Measurements from ENCODE around the gene RXFP2.

RXFP2 gene, protein sequence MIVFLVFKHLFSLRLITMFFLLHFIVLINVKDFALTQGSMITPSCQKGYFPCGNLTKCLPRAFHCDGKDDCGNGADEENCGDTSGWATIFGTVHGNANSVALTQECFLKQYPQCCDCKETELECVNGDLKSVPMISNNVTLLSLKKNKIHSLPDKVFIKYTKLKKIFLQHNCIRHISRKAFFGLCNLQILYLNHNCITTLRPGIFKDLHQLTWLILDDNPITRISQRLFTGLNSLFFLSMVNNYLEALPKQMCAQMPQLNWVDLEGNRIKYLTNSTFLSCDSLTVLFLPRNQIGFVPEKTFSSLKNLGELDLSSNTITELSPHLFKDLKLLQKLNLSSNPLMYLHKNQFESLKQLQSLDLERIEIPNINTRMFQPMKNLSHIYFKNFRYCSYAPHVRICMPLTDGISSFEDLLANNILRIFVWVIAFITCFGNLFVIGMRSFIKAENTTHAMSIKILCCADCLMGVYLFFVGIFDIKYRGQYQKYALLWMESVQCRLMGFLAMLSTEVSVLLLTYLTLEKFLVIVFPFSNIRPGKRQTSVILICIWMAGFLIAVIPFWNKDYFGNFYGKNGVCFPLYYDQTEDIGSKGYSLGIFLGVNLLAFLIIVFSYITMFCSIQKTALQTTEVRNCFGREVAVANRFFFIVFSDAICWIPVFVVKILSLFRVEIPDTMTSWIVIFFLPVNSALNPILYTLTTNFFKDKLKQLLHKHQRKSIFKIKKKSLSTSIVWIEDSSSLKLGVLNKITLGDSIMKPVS

DNA sequence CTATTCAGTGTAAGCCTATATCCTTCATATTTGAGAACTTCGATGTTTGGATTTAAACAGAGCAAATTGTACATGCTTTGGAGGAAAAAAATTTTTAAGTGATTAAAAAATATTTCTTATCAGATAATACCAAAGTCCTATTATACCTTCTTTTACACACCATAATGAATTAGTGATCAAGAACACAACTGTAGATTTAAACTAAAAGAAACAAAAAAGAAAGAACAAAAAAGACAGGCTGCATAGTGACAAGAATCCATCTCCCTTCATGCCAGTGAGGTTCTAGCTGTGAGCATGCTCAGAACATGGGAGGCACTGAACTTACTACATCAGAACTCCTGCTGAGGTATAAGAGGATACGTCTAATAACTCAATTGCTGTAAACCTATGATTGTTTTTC, at the start of gene RXFP2:
Gene RXFP2 (plus strand): TSS at position 301 of the 400 bp plus-strand sequence. CDS start 87 bp downstream, at position 388.
- TF ChIP-seq BACH2 (CRISPR knock-in tag; IDR thresholded peaks at IDR 0.05; ENCODE audit: borderline replicate concordance), result no peak
- TF ChIP-seq ISL1 (CRISPR knock-in tag; IDR thresholded peaks at IDR 0.05), result no peak
- TF ChIP-seq ESRRG (CRISPR knock-in tag; IDR thresholded peaks at IDR 0.05), result no peak
- TF ChIP-seq, protein P1, sequence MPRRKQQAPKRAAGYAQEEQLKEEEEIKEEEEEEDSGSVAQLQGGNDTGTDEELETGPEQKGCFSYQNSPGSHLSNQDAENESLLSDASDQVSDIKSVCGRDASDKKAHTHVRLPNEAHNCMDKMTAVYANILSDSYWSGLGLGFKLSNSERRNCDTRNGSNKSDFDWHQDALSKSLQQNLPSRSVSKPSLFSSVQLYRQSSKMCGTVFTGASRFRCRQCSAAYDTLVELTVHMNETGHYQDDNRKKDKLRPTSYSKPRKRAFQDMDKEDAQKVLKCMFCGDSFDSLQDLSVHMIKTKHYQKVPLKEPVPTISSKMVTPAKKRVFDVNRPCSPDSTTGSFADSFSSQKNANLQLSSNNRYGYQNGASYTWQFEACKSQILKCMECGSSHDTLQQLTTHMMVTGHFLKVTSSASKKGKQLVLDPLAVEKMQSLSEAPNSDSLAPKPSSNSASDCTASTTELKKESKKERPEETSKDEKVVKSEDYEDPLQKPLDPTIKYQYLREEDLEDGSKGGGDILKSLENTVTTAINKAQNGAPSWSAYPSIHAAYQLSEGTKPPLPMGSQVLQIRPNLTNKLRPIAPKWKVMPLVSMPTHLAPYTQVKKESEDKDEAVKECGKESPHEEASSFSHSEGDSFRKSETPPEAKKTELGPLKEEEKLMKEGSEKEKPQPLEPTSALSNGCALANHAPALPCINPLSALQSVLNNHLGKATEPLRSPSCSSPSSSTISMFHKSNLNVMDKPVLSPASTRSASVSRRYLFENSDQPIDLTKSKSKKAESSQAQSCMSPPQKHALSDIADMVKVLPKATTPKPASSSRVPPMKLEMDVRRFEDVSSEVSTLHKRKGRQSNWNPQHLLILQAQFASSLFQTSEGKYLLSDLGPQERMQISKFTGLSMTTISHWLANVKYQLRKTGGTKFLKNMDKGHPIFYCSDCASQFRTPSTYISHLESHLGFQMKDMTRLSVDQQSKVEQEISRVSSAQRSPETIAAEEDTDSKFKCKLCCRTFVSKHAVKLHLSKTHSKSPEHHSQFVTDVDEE (CRISPR knock-in tag; IDR thresholded peaks at IDR 0.05), result no peak
- TF ChIP-seq, protein P2, sequence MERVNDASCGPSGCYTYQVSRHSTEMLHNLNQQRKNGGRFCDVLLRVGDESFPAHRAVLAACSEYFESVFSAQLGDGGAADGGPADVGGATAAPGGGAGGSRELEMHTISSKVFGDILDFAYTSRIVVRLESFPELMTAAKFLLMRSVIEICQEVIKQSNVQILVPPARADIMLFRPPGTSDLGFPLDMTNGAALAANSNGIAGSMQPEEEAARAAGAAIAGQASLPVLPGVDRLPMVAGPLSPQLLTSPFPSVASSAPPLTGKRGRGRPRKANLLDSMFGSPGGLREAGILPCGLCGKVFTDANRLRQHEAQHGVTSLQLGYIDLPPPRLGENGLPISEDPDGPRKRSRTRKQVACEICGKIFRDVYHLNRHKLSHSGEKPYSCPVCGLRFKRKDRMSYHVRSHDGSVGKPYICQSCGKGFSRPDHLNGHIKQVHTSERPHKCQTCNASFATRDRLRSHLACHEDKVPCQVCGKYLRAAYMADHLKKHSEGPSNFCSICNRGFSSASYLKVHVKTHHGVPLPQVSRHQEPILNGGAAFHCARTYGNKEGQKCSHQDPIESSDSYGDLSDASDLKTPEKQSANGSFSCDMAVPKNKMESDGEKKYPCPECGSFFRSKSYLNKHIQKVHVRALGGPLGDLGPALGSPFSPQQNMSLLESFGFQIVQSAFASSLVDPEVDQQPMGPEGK (CRISPR knock-in tag; IDR thresholded peaks at IDR 0.05; ENCODE audit: borderline replicate concordance), result no peak
- TF ChIP-seq, protein P3, sequence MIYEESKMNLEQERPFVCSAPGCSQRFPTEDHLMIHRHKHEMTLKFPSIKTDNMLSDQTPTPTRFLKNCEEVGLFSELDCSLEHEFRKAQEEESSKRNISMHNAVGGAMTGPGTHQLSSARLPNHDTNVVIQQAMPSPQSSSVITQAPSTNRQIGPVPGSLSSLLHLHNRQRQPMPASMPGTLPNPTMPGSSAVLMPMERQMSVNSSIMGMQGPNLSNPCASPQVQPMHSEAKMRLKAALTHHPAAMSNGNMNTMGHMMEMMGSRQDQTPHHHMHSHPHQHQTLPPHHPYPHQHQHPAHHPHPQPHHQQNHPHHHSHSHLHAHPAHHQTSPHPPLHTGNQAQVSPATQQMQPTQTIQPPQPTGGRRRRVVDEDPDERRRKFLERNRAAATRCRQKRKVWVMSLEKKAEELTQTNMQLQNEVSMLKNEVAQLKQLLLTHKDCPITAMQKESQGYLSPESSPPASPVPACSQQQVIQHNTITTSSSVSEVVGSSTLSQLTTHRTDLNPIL (CRISPR knock-in tag; IDR thresholded peaks at IDR 0.05; ENCODE audit: low read depth), result no peak
- TF ChIP-seq, protein P4, sequence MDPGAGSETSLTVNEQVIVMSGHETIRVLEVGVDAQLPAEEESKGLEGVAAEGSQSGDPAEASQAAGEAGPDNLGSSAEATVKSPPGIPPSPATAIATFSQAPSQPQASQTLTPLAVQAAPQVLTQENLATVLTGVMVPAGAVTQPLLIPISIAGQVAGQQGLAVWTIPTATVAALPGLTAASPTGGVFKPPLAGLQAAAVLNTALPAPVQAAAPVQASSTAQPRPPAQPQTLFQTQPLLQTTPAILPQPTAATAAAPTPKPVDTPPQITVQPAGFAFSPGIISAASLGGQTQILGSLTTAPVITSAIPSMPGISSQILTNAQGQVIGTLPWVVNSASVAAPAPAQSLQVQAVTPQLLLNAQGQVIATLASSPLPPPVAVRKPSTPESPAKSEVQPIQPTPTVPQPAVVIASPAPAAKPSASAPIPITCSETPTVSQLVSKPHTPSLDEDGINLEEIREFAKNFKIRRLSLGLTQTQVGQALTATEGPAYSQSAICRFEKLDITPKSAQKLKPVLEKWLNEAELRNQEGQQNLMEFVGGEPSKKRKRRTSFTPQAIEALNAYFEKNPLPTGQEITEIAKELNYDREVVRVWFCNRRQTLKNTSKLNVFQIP (CRISPR knock-in tag; IDR thresholded peaks at IDR 0.05; ENCODE audit: borderline replicate concordance, low read depth), result no peak
- TF ChIP-seq ZNF8 (CRISPR knock-in tag; IDR thresholded peaks at IDR 0.05), result no peak
- TF ChIP-seq ARNTL (CRISPR knock-in tag; IDR thresholded peaks at IDR 0.05; ENCODE audit: borderline replicate concordance, low read depth), result no peak
- TF ChIP-seq ZC3H10 (CRISPR knock-in tag; IDR thresholded peaks at IDR 0.05), result no peak
- no peak for TF ChIP-seq OSR1 (CRISPR knock-in tag; IDR thresholded peaks at IDR 0.05)
- no peak for TF ChIP-seq PPARA (CRISPR knock-in tag; IDR thresholded peaks at IDR 0.05; ENCODE audit: borderline replicate concordance)
- no peak for TF ChIP-seq TOX (CRISPR knock-in tag; IDR thresholded peaks at IDR 0.05; ENCODE audit: borderline replicate concordance)
- no peak for TF ChIP-seq ZNF565 (CRISPR knock-in tag; conservative IDR thresholded peaks at IDR 0.05; ENCODE audit: low read depth)
- TF ChIP-seq SNAI2 (CRISPR knock-in tag; IDR thresholded peaks at IDR 0.05), result no peak
- no peak for ATAC-seq

DNA sequence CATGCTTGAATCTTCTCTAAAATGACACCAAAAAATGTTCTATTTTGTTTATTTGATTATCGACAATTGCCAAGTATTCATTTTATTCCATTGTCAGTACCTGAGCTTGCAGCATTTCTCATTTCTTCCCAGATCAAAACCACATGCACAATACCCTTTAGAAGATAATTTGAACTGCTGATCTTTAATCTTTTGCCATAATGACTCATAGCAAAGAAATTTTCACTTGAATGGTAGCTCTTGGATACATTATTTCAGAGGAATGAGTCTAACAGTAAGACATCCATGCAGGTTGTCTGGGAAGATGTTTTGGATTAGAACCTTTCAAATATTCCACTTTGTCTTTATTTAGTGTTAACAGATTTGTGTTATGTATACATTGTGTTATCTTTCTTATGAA, 42.0 kb upstream of the RXFP2 start:
- peak; percentile 78 for TF ChIP-seq ISL1 (CRISPR knock-in tag; IDR thresholded peaks at IDR 0.05)
- TF ChIP-seq, protein P5, sequence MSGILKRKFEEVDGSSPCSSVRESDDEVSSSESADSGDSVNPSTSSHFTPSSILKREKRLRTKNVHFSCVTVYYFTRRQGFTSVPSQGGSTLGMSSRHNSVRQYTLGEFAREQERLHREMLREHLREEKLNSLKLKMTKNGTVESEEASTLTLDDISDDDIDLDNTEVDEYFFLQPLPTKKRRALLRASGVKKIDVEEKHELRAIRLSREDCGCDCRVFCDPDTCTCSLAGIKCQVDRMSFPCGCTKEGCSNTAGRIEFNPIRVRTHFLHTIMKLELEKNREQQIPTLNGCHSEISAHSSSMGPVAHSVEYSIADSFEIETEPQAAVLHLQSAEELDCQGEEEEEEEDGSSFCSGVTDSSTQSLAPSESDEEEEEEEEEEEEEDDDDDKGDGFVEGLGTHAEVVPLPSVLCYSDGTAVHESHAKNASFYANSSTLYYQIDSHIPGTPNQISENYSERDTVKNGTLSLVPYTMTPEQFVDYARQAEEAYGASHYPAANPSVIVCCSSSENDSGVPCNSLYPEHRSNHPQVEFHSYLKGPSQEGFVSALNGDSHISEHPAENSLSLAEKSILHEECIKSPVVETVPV (CRISPR knock-in tag; IDR thresholded peaks at IDR 0.05), result no peak
- ATAC-seq, result peak; percentile 92

DNA sequence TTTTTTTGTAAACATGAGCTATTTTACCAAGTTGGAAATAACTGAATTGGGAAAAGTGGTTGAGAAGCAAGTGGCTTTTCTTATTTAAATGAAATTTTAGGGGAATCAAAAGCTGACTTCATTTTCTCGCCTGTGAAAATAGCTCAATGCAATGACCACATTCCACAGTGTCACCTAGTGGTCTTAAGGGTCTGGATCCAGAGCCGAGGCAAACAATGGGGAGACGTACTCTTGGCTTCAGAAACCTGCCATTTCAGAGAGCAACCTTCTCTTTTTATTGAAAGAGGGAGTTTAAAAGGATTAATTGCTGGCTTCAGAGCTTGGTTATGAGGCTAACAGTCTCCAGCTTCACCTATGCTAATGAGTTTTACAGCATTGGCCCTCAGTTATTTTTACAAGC, 39.7 kb upstream of the RXFP2 start:
- TF ChIP-seq, protein P1 (CRISPR knock-in tag; IDR thresholded peaks at IDR 0.05), result no peak
- TF ChIP-seq PPARA (CRISPR knock-in tag; IDR thresholded peaks at IDR 0.05; ENCODE audit: borderline replicate concordance), result no peak
- TF ChIP-seq ZC3H10 (CRISPR knock-in tag; IDR thresholded peaks at IDR 0.05), result no peak
- TF ChIP-seq ZFP3 (CRISPR knock-in tag; IDR thresholded peaks at IDR 0.05), result no peak
- TF ChIP-seq RARB (CRISPR knock-in tag; IDR thresholded peaks at IDR 0.05), result no peak
- TF ChIP-seq ISL1 (CRISPR knock-in tag; IDR thresholded peaks at IDR 0.05), result no peak
- no peak for TF ChIP-seq TOX (CRISPR knock-in tag; IDR thresholded peaks at IDR 0.05; ENCODE audit: borderline replicate concordance)
- no peak for TF ChIP-seq ZFP30 (CRISPR knock-in tag; IDR thresholded peaks at IDR 0.05)
- no peak for TF ChIP-seq ESRRG (CRISPR knock-in tag; IDR thresholded peaks at IDR 0.05)
- ATAC-seq, result no peak

All from SK-N-SH treated with all-trans-retinoic acid at 6 μM for 48 hours (cell line).